Measurements from ENCODE around the gene UBAC1.

Gene UBAC1

GRCh38 chr9:135973277-135974219 lies 12.4 kb upstream of the UBAC1 start:
- no peak for TF ChIP-seq CTCF (IDR thresholded peaks at IDR 0.05; ENCODE audit: borderline replicate concordance, control extremely low read depth, extremely low read depth, insufficient read depth, missing control alignments)
- in situ Hi-C loops (cut with MboI; ENCODE audit: low sequenced_read_pairs, unreplicated experiment), result no loop called here
- no peak for DNase-seq (ENCODE audit: low spot score)

- no peak for TF ChIP-seq CTCF (IDR thresholded peaks at IDR 0.05; ENCODE audit: borderline replicate concordance, control extremely low read depth, extremely low read depth, insufficient read depth, missing control alignments)
- DNase-seq (ENCODE audit: low spot score), result peak; percentile 54
- in situ Hi-C loops (cut with MboI; ENCODE audit: low sequenced_read_pairs, unreplicated experiment), result no loop called here
Observed at GRCh38 chr9:135971892-135972291, 10.7 kb upstream of the UBAC1 start.

GRCh38 chr9:135971111-135971766 lies 10.1 kb upstream of the UBAC1 start:
- no peak for DNase-seq (ENCODE audit: low spot score)
- no peak for TF ChIP-seq CTCF (IDR thresholded peaks at IDR 0.05; ENCODE audit: borderline replicate concordance, control extremely low read depth, extremely low read depth, insufficient read depth, missing control alignments)
- in situ Hi-C loops (cut with MboI; ENCODE audit: low sequenced_read_pairs, unreplicated experiment), result no loop called here

GRCh38 chr9:135970128-135970815 lies 9.1 kb upstream of the UBAC1 start:
- no peak for TF ChIP-seq CTCF (IDR thresholded peaks at IDR 0.05; ENCODE audit: borderline replicate concordance, control extremely low read depth, extremely low read depth, insufficient read depth, missing control alignments)
- DNase-seq (ENCODE audit: low spot score), result no peak
- in situ Hi-C loops (cut with MboI; ENCODE audit: low sequenced_read_pairs, unreplicated experiment), result no loop called here

GRCh38 chr9:135969064-135969683 lies 8.0 kb upstream of the UBAC1 start:
- TF ChIP-seq CTCF (IDR thresholded peaks at IDR 0.05; ENCODE audit: borderline replicate concordance, control extremely low read depth, extremely low read depth, insufficient read depth, missing control alignments), result no peak
- DNase-seq (ENCODE audit: low spot score), result no peak
- in situ Hi-C loops (cut with MboI; ENCODE audit: low sequenced_read_pairs, unreplicated experiment), result loop anchor here (10.0 kb wide), 1 partner anchor 146 kb away; the partner anchor contains the start of gene TMEM250

GRCh38 chr9:135968601-135969000 lies 7.4 kb upstream of the UBAC1 start:
- no peak for DNase-seq (ENCODE audit: low spot score)
- TF ChIP-seq CTCF (IDR thresholded peaks at IDR 0.05; ENCODE audit: borderline replicate concordance, control extremely low read depth, extremely low read depth, insufficient read depth, missing control alignments), result no peak
- in situ Hi-C loops (cut with MboI; ENCODE audit: low sequenced_read_pairs, unreplicated experiment), result loop anchor here (10.0 kb wide), 1 partner anchor 146 kb away; the partner anchor contains the start of gene TMEM250
